Inferior parietal cortex (tissue), 1 donor: Measurements from ENCODE around the gene ZBTB47.

ENCODE experiments used
- DNase-seq: peaks from one replicate; pipeline ENCODE4 v3.0.0-alpha.2; 2016; ENCODE audit errors: extremely low spot score

ZBTB47 gene

DNA sequence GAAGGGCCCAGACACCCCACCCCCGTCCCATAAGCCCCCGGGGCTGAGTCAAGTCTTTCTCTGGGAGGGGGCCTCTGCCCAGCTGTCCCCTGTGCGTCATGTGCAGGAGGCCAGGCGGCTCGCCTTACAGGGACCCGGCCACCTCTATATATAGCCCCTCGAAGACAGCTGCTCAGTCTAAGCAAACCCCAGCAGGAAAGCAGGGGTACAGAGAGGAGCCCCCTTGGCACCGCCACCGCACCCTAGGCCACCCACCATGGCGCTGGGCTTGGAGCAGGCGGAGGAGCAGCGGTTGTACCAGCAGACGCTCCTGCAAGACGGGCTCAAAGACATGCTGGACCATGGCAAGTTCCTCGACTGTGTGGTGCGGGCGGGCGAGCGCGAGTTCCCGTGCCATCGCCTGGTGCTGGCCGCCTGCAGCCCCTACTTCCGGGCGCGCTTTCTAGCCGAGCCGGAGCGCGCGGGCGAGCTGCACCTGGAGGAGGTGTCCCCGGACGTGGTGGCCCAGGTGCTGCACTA lies 31.9 kb downstream of the ZBTB47 start, which contains the start of gene KLHL40:
Gene KLHL40 (plus strand): TSS at position 175 of the 519 bp plus-strand sequence. CDS start 82 bp downstream, at position 257.
- DNase-seq, result no peak

- DNase-seq, result no peak
Observed at GRCh38 chr3:42685891-42686820, 32.7 kb downstream of the ZBTB47 start.

- DNase-seq, result no peak
Observed at GRCh38 chr3:42686832-42687650, 33.5 kb downstream of the ZBTB47 start.

GRCh38 chr3:42688016-42688415 lies 34.5 kb downstream of the ZBTB47 start:
- DNase-seq, result no peak

- no peak for DNase-seq
Observed at GRCh38 chr3:42688487-42689420, 35.3 kb downstream of the ZBTB47 start.

- DNase-seq, result no peak
Observed at GRCh38 chr3:42689421-42690014, 36.0 kb downstream of the ZBTB47 start.

DNA sequence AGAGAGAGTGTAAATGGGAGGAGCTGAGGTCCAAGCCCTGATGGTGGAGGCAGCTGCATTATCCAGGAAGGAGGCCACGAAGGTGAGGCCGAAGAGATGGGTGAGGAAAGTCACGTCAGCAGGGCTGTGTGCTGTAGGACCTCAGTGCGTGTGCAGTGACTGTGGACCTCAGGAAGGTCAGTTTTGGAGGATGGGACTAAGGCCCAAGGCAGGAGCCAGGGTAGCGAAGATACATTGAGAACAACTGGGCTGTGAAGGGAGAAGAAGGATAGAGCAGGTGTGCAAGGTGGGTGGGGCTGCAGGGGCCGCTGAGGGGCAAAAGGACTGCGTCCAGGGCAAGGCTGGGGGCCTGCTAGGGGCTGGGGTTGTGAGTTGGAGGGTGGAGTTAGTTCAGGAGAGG lies 36.7 kb downstream of the ZBTB47 start:
- no peak for DNase-seq

DNA sequence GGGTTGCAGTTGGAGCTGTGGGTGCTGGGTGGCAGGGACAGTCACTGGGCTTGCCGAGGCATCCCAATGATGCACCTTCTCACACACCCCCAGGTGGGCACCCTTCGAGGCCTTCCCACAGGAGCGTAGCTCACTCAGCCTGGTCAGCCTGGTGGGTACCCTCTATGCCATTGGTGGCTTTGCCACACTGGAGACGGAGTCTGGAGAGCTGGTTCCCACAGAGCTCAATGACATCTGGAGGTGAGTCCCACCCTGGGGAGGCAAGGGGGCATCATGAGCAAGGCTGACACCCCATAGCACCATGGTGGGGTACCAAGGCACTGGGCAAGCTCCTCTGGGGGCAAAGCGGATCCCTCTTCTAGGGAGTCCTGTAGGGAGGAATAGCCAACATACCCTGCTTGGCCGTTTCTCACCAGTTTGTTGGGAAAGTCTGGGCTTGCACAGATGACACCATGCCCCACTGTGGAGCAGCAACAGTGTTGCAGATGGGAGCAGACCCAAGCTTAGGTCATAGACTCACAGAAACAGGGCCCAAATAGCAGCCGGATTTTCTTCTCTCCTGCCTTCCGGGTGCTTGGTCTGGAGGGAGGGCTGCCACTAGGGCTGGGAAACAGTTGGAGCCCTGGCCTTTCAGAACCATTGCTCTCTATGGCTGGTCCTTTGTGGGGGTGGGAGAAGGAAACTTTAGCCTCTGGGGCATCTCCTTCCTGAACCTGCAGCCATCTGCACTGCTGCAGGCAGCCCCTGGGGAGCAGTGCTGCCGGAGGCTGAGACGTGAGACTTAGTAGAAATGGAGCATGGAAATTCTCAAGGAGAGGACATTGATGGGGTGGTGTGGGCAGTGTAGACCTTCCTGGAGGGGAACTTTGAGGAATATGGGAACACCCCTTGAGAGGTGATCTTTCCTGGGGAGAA lies 37.5 kb downstream of the ZBTB47 start:
- no peak for DNase-seq

GRCh38 chr3:42691816-42692666 lies 38.5 kb downstream of the ZBTB47 start:
- DNase-seq, result no peak

- DNase-seq, result no peak
Observed at GRCh38 chr3:42692667-42693529, 39.4 kb downstream of the ZBTB47 start.

DNA sequence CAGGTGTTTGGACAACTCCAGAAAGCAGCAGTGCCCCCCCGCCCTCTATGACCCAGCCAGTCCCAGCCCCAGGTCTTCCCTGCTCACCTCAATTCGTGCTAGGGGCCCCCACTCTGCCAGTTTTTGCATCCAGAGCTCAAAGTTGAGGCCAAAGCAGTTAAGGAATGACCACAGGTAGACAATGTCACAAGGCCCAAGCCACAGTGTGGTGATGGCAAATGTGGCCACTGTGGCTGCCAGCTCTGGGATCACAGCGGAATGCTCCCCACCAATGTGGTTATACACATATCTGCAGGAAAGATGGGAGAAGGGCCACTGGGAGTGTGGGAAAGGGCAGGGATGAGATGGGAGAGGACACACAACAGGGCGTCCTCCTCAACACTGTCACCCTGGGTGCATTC lies 40.0 kb downstream of the ZBTB47 start:
- DNase-seq, result no peak

- DNase-seq, result no peak
Observed at GRCh38 chr3:42694366-42694765, 40.9 kb downstream of the ZBTB47 start.

DNA sequence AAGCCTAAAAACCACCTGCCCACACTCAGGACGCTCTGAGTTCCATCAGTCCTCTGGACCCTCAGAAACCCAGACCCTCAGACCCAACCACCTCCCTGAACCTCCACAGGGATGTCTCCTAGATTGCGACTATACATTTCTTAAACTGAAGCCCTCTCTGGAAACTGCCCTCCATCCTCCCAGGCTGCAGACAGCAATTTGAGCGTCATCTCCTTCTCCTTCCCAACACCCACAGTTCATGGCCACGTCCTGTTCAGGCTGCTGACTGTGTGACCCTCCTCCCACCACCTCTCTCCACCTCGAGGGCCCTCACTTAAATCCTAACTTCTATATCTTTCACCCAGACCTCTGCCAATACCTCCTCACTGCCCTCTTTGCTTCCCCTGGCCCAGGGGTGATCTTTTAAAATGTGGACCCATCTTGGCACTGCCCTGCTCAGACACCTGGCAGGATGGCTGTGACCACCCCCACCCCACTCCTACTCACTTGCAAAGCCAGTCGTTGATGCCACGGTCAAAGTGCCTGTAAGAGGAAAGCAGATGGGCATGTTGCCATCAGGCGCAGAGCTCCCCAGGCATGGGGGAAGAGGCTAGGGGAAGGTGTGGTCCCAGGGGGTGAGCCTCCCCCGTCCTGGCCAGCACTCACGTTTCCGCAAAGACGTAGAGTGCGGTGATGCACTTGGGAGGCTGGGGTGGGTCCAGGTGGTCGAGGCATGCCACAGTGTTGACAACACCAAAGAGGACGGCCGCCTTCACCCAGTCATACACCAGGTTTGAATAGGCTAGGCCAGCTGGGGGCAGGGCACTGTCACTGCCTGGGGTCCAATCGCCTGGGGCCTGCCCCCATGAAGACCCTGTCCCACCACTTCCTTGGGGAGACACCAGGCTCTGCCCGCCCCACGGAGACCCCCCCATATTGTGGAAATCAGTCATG lies 43.1 kb downstream of the ZBTB47 start:
- DNase-seq, result no peak

GRCh38 chr3:42697289-42698051 lies 44.0 kb downstream of the ZBTB47 start:
- no peak for DNase-seq

DNA sequence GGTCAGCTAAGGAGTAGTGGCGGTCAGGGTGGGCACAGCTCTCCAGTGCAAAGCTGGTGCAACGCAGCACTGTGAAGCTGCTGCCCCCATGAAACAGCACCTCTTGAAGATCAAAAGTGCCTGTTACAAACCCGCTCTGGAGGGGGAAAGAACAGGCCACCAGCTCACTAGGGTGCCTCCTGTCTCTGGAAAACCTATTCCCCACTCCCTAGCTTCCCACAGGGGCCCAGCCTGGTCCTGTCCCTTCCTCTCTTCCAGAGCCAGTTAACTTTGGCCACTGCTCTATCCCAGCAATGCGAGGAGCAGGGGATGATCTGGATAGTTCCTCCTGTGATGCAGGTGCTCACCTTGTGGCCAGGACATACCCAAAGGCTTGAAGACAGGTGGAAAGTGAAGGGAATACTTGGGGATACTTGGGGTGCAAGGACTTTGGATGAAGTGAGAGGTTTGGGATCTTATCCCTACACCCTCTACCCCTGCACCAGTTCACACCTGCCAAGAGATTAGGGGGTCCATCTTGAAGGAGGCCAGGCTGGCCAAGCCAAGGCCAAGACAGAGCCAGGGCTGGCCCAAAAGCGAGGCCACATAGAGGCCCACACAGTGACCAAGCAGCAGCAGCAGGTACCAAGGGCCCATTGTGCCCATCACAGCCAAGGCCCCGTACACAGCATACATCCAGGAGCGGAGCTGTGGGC lies 44.9 kb downstream of the ZBTB47 start:
- no peak for DNase-seq

DNA sequence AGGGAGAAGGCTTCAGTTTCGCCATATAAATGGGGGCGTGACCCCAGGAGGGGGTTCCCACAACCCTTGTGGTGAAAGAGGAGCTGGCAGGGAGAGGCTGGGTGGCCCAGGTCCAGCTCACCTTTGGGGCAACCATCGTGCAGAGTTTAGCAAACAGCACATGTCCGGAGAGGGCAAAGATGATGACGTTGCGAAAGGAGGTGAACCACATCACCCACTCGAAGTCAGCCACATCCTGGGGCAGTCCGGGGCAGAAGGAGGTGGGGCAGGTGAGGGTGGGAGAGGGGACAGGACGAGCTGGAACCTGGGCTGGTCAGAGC lies 45.4 kb downstream of the ZBTB47 start:
- DNase-seq, result no peak
